H1 (cell line): ENCODE measurements around the gene FGFR2. TPM values are rescaled to one million over a fixed set of nuclear protein-coding genes. Genes with fewer than 3 reads are reported as not detected.

Experiments
- CTCF ChIA-PET: fragments of 300-600 bp; sonication (Branson Sonifier 250); formaldehyde crosslinking; loops from one replicate; lab custom pipeline; 2021; ENCODE audit not compliant: partially characterized antibody; lab: Charles Lee
- POLR2A ChIA-PET: fragments of 300-600 bp; sonication (Branson Sonifier 250); formaldehyde crosslinking; loops from one replicate; lab custom pipeline; 2021; ENCODE audit warnings: inconsistent platforms; ENCODE audit not compliant: partially characterized antibody; lab: Charles Lee
- DNase-seq, 2 experiments: peaks; one replicate each; pipeline versions ENCODE4 v3.0.0 to v3.0.0-alpha.2; 2010 to 2022; ENCODE audit warnings: low spot score in 2 of 2, low read depth in 1 of 2, mixed read lengths in 1 of 2
- FAIRE-seq: peaks from 2 replicates; lab custom pipeline; 2011; peaks lifted over from hg19 to GRCh38; lab: Jason Lieb, UNC
- H2AFZ ChIP-seq: 2 replicates; pipeline ENCODE4 v1.8.1; 2012; ENCODE audit warnings: low read length, inconsistent platforms
- H2AK5ac ChIP-seq: 2 replicates; pipeline ENCODE4 v1.6.1; 2013; ENCODE audit warnings: low read depth, low read length
- H2BK120ac ChIP-seq: replicated peaks from 2 replicates; pipeline ENCODE3; 2013; ENCODE audit warnings: low read depth, low read length, inconsistent platforms
- H2BK12ac ChIP-seq: 2 replicates; pipeline ENCODE4 v1.6.1; 2013; ENCODE audit warnings: low read depth, low read length
- H2BK15ac ChIP-seq: 2 replicates; pipeline ENCODE4 v1.6.1; 2013; ENCODE audit warnings: low read length
- H2BK20ac ChIP-seq: 2 replicates; pipeline ENCODE4 v1.6.1; 2013; ENCODE audit warnings: low read length
- H2BK5ac ChIP-seq: 2 replicates; pipeline ENCODE4 v1.6.1; 2013; ENCODE audit warnings: low read depth, low read length
- H3K14ac ChIP-seq: 2 replicates; pipeline ENCODE4 v1.6.1; 2013; ENCODE audit warnings: inconsistent platforms; ENCODE audit not compliant: insufficient read length
- H3K18ac ChIP-seq: 2 replicates; pipeline ENCODE4 v1.6.1; 2013; ENCODE audit warnings: low read length; ENCODE audit errors: extremely low read depth
- H3K23ac ChIP-seq: 2 replicates; pipeline ENCODE4 v1.6.1; 2013; ENCODE audit warnings: inconsistent platforms; ENCODE audit not compliant: insufficient read length
- H3K23me2 ChIP-seq: 2 replicates; pipeline ENCODE4 v1.6.1; 2013; ENCODE audit warnings: low read depth, low read length
- H3K27ac ChIP-seq: 2 replicates; pipeline ENCODE4 v1.6.1; 2011; ENCODE audit warnings: low read depth, low read length, inconsistent platforms
- H3K27me3 ChIP-seq, 4 experiments: replicated peaks in 1 of 4; 1 replicate in 1 of 4; 2 replicates in 3 of 4; pipeline versions ENCODE4 v1.6.1 to v1.8.1; 2011 to 2013; ENCODE audit warnings: low read length in 3 of 4, mild to moderate bottlenecking in 3 of 4, inconsistent platforms in 2 of 4, mixed read lengths in 2 of 4, moderate library complexity in 1 of 4; ENCODE audit not compliant: control insufficient read depth in 3 of 4, insufficient read depth in 3 of 4; ENCODE audit errors: extremely low read depth in 1 of 4
- H3K36me3 ChIP-seq, 4 experiments: 2 replicates each; pipeline versions ENCODE4 v1.6.1 to v1.8.1; 2011 to 2013; ENCODE audit warnings: mild to moderate bottlenecking in 4 of 4, low read length in 3 of 4, moderate library complexity in 2 of 4, control low read depth in 1 of 4, inconsistent platforms in 1 of 4; ENCODE audit not compliant: insufficient read depth in 4 of 4, control insufficient read depth in 2 of 4
- H3K4ac ChIP-seq: replicated peaks from 2 replicates; pipeline ENCODE3; 2013; ENCODE audit warnings: low read length, low read depth, mixed read lengths, inconsistent platforms; ENCODE audit not compliant: insufficient read length
- H3K4me1 ChIP-seq, 4 experiments: replicated peaks in 1 of 4; 1 replicate in 1 of 4; 2 replicates in 3 of 4; pipeline versions ENCODE4 v1.6.1 to v1.8.1; 2011 to 2013; ENCODE audit warnings: low read length in 3 of 4, inconsistent platforms in 2 of 4, mixed read lengths in 1 of 4; ENCODE audit not compliant: insufficient read depth in 4 of 4, control insufficient read depth in 3 of 4
- H3K4me2 ChIP-seq, 2 experiments: 2 replicates each; pipeline versions ENCODE4 v1.6.1 to v1.8.1; 2011 to 2013; ENCODE audit warnings: low read depth in 2 of 2, low read length in 2 of 2, control low read depth in 1 of 2, inconsistent platforms in 1 of 2, mild to moderate bottlenecking in 1 of 2; ENCODE audit not compliant: insufficient read depth in 1 of 2
- H3K4me3 ChIP-seq, 4 experiments: fragments of 200-600, 300-600 bp in 1 of 4; sonication (generic), shearing (Covaris generic), sonication (Bioruptor Twin) in 1 of 4; 2 replicates each; pipeline versions ENCODE4 v1.5.1 to v1.8.1; 2011 to 2016; ENCODE audit warnings: low read length in 4 of 4, low read depth in 3 of 4, control low read depth in 2 of 4, inconsistent platforms in 2 of 4, mild to moderate bottlenecking in 2 of 4, mixed read lengths in 1 of 4, moderate library complexity in 1 of 4; ENCODE audit not compliant: insufficient read depth in 2 of 4; ENCODE audit errors: extremely low read depth in 1 of 4
- H3K56ac ChIP-seq: replicated peaks from 2 replicates; pipeline ENCODE3; 2013; ENCODE audit warnings: low read depth, mild to moderate bottlenecking, mixed read lengths, low read length, inconsistent platforms; ENCODE audit not compliant: insufficient read length
- H3K79me1 ChIP-seq: 2 replicates; pipeline ENCODE4 v1.6.1; 2013; ENCODE audit warnings: low read depth, low read length, control low read depth
- H3K79me2 ChIP-seq, 2 experiments: 2 replicates each; pipeline versions ENCODE4 v1.6.1 to v1.8.1; 2012 to 2013; ENCODE audit warnings: low read length in 2 of 2, mild to moderate bottlenecking in 2 of 2, inconsistent platforms in 1 of 2; ENCODE audit not compliant: insufficient read depth in 2 of 2, control insufficient read depth in 1 of 2
- H3K9ac ChIP-seq, 4 experiments: replicated peaks in 1 of 4; 1 replicate in 1 of 4; 2 replicates in 3 of 4; pipeline versions ENCODE4 v1.6.1 to v1.8.1; 2011 to 2013; ENCODE audit warnings: low read depth in 3 of 4, low read length in 3 of 4, control low read depth in 2 of 4, mild to moderate bottlenecking in 2 of 4, moderate library complexity in 2 of 4, inconsistent platforms in 1 of 4; ENCODE audit errors: extremely low read depth in 1 of 4
- H3K9me3 ChIP-seq, 2 experiments: 2 replicates each; pipeline versions ENCODE4 v1.6.1 to v1.8.1; 2012 to 2013; ENCODE audit warnings: mild to moderate bottlenecking in 2 of 2, moderate library complexity in 2 of 2, control low read depth in 1 of 2, inconsistent platforms in 1 of 2, low read depth in 1 of 2, low read length in 1 of 2, mixed read lengths in 1 of 2; ENCODE audit not compliant: insufficient read depth in 2 of 2
- H4K20me1 ChIP-seq, 2 experiments: replicated peaks in 1 of 2; 2 replicates each; pipeline versions ENCODE3 to v1.8.1; 2011 to 2013; ENCODE audit warnings: inconsistent platforms in 2 of 2, low read length in 2 of 2, mild to moderate bottlenecking in 1 of 2; ENCODE audit not compliant: insufficient read depth in 2 of 2, control insufficient read depth in 1 of 2
- H4K5ac ChIP-seq: 2 replicates; pipeline ENCODE4 v1.6.1; 2013; ENCODE audit warnings: low read length, low read depth, mixed read lengths, inconsistent platforms; ENCODE audit not compliant: insufficient read length
- H4K8ac ChIP-seq: 2 replicates; pipeline ENCODE4 v1.8.0; 2013; ENCODE audit warnings: mild to moderate bottlenecking, moderate library complexity, low read length, inconsistent platforms; ENCODE audit not compliant: insufficient read depth; ENCODE audit errors: extremely low read depth
- H4K91ac ChIP-seq: replicated peaks from 2 replicates; pipeline ENCODE3; 2013; ENCODE audit warnings: low read length, mixed read lengths, inconsistent platforms; ENCODE audit not compliant: insufficient read length
- EP300 ChIP-seq, 2 experiments: IDR thresholded peaks; 1 replicate in 1 of 2; 2 replicates in 1 of 2; pipeline ENCODE4 v1.6.1; 2011 to 2012; ENCODE audit warnings: low read depth in 2 of 2, low read length in 2 of 2, mild to moderate bottlenecking in 2 of 2, borderline replicate concordance in 1 of 2, inconsistent platforms in 1 of 2, moderate library complexity in 1 of 2
- EZH2 ChIP-seq: fragments of 200-600 bp; sonication (generic); IDR thresholded peaks from 2 replicates; pipeline ENCODE4 v1.7.1; 2012; ENCODE audit warnings: low read depth, mild to moderate bottlenecking, moderate library complexity, low read length, inconsistent platforms; ENCODE audit not compliant: severe bottlenecking
- HDAC6 ChIP-seq: IDR thresholded peaks from one replicate; pipeline ENCODE4 v1.7.1; 2012; ENCODE audit warnings: low read depth, mild to moderate bottlenecking, inconsistent platforms, low read length, moderate library complexity
- MAX ChIP-seq: IDR thresholded peaks from 2 replicates; pipeline ENCODE4 v1.6.1; 2012; ENCODE audit warnings: inconsistent platforms
- NANOG ChIP-seq: IDR thresholded peaks from 2 replicates; pipeline ENCODE4 v1.6.1; 2011; ENCODE audit warnings: low read length, low read depth, mild to moderate bottlenecking, inconsistent platforms; ENCODE audit not compliant: insufficient read depth, poor library complexity, severe bottlenecking
- NRF1 ChIP-seq: IDR thresholded peaks from 2 replicates; pipeline ENCODE4 v1.6.1; 2011; ENCODE audit warnings: mild to moderate bottlenecking, low read depth, low read length, improper control_type of control experiment
- TCF12 ChIP-seq: IDR thresholded peaks from 2 replicates; pipeline ENCODE4 v1.6.1; 2011; ENCODE audit warnings: low read depth, mild to moderate bottlenecking, low read length
- USF2 ChIP-seq: IDR thresholded peaks from 2 replicates; pipeline ENCODE4 v1.6.1; 2011; ENCODE audit warnings: low read length, improper control_type of control experiment
- YY1 ChIP-seq: IDR thresholded peaks from 2 replicates; pipeline ENCODE4 v1.6.1; 2011; ENCODE audit warnings: low read depth, mild to moderate bottlenecking, low read length
- WGBS, 2 experiments: shearing (Covaris generic) in 1 of 2; methylation state at CpG; one replicate each; pipeline versions ENCODE4 v1.1.6 to v1.1.7; 2013 to 2015; ENCODE audit warnings: low lambda C conversion rate in 2 of 2, mixed read lengths in 2 of 2, inconsistent platforms in 1 of 2, low coverage in 1 of 2, missing lambda C conversion rate in 1 of 2; ENCODE audit not compliant: insufficient replicate concordance in 2 of 2, insufficient coverage in 1 of 2, insufficient read length in 1 of 2; ENCODE audit errors: extremely low coverage in 1 of 2, missing lambda C conversion rate in 1 of 2; 5-methylcytosine and 5-hydroxymethylcytosine counted together
- polyA plus RNA-seq, 7 experiments: library from polyadenylated mRNA; depleted of rRNA in 3 of 7; stranded (reverse) in 5 of 7; unstranded in 2 of 7; fragments of >200 nt in 5 of 7; fragments of 200-250 nt in 2 of 7; gene quantifications; 1 replicate in 5 of 7; 2 replicates in 1 of 7; 4 replicates in 1 of 7; pipeline versions ENCODE4 v1.2.1 to v1.2.3, GENCODE V29; 2011 to 2013; ENCODE audit warnings: missing spikeins in 2 of 7, mixed read lengths in 2 of 7
- total RNA-seq: library from RNA; stranded (reverse); fragmentation: NEBNext Ultra II Directional; extraction: Animal tissue kit (Norgen Biotek cat#: 25700); gene quantifications from 2 replicates; pipeline ENCODE4 v1.2.1, GENCODE V29; 2021

Gene FGFR2
- total and polyA plus RNA-seq, 2 of the 8 experiments (the other 6 are each of a cell fraction or from before 2014, with no cell fraction given): 50.2 to 81.2 TPM

GRCh38 chr10:121525251-121526134, 72.8 kb downstream of the FGFR2 start:
- Histone ChIP-seq H4K8ac (no peak overlapping the region), H3K4ac (no peak overlapping the region), H3K27ac (no peak overlapping the region), H3K79me2 (peaks cover 10 to 90% of the 10 kb centered on the region in 2 experiments; a peak in 3 of 4 replicates), H3K18ac (no peak overlapping the region), H3K79me1 (peaks cover 16% of the 10 kb centered on the region), H3K36me3 (peaks cover 2 to 56% (median 12%) of the 10 kb centered on the region in 4 experiments; a peak in 4 of 8 replicates), H3K4me3 (no peak overlapping the region), H2BK5ac (no peak overlapping the region), H3K27me3 (no peaks in the 10 kb centered on the region), H2BK20ac (no peak overlapping the region), H3K23ac (no peak overlapping the region), H3K9me3 (no peaks in the 10 kb centered on the region), H2BK15ac (no peak overlapping the region), H3K56ac (no peak overlapping the region), H3K4me2 (no peak overlapping the region), H2AFZ (no peak overlapping the region), H3K4me1 (peaks cover 0 to 7% (median 3%) of the 10 kb centered on the region in 4 experiments; a peak in 6 of 7 replicates), H3K14ac (no peak overlapping the region), H3K9ac (no peak overlapping the region), H2AK5ac (no peak overlapping the region), H3K23me2 (no peaks in the 10 kb centered on the region), H4K20me1 (peaks cover 7 to 14% of the 10 kb centered on the region in 2 experiments), H4K5ac (no peak overlapping the region), H4K91ac (no peak overlapping the region), H2BK12ac (no peak overlapping the region), H2BK120ac (no peak overlapping the region)
- TF ChIP-seq USF2 (no peak), NANOG (no peak), HDAC6 (no peak), YY1 (no peak), EP300 (IDR thresholded peaks at IDR 0.05; ENCODE audit: borderline replicate concordance in 1 of 2, low read depth in 2 of 2, low read length in 2 of 2) (no peak), NRF1 (no peak), TCF12 (no peak), EZH2 (no peak), MAX (no peak)
- WGBS, 2 experiments: 88% methylated on average over 16 of the region's 16 CpGs; no CpG with 5 or more reads in 1 of the 2 experiments
- FAIRE-seq (no peak), DNase-seq (no peak)
- ChIA-PET CTCF (interaction anchor here (1.3 kb wide), 1 partner anchor 8 kb away, joined by 4 read pairs; no protein-coding TSS in a partner anchor), POLR2A (no interaction called here)
